ENCODE results near the gene ZNF148. TPM values are rescaled to one million over a fixed set of nuclear protein-coding genes. Genes with fewer than 3 reads are reported as not detected.
A peak's percentile ranks its signal among the peaks of the same experiment; 100 is the strongest.

Gene ZNF148
- total RNA-seq, 2 experiments from 2014 or later: 33.8 to 34.3 TPM

DNA sequence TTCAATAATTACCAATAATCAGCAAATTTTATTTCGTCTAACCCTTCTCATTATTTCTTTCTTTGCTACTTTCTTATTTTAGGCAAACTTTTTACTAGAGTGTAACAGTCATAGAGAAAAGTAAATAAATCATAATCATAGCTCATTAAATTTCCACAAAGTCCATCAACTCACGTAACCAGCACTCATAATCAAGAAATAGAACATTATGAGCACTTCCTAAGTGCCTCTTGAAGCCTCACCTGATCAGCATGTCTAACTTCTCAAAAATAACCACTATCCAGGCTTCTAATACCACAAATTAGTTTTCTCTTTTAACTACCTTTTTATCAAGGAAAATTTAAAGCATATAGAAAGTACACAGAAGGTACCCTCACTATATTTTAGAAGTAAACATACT is 124.2 kb downstream of the ZNF148 start:
- Mint-ChIP-seq H3K36me3 (peaks cover 18% of the 10 kb centered on the region), H3K27me3 (no peaks in the 10 kb centered on the region), H3K4me3 (no peak overlapping the region), H3K4me1 (peaks cover 12% of the 10 kb centered on the region), H3K27ac (no peak overlapping the region), H3K9me3 (no peaks in the 10 kb centered on the region)
- DNase-seq: no peak

DNA sequence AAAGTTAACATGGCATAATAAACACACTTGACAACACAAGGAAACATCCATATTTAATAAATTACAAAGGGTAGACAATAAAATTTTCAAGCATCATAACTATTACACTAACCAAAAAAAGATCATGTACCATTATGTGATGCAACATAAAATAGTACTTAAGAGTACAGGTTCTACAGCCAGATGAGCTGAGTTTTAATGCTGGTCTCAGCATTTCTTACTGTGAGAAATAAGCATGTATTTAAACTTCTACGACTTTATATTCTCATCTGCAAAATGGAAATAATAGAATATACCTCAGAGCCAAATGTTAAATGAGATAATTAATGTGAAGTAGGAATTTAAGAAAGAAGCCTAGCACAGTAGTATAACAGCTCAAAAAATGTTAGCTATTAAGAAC is 128.9 kb downstream of the ZNF148 start:
- peaks cover 20% of the 10 kb centered on the region for H3K36me3 Mint-ChIP-seq
- no peaks in the 10 kb centered on the region for H3K4me1 Mint-ChIP-seq
- H3K27ac Mint-ChIP-seq: no peak overlapping the region
- H3K9me3 Mint-ChIP-seq: no peaks in the 10 kb centered on the region
- no peaks in the 10 kb centered on the region for H3K27me3 Mint-ChIP-seq
- H3K4me3 Mint-ChIP-seq: no peak overlapping the region
- DNase-seq: no peak

DNA sequence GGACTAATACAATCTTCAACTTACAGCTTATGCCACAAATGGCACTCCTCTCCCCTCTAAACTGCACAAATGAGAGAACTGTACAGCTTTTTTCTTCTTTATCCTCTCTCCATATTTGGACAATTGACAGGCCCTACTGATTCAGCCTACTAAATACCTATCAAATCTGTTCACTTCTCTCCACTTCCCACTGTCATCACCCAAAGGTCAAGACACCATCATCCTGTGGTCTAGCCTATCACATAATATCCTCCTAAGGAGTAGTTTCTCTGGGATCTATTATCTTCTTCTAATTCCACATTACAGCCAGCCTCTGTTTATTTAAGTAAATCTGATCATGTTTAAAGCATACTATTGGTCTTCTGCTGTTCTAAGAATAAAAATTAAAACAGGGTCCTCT is 129.6 kb downstream of the ZNF148 start:
- Mint-ChIP-seq H3K27me3 (no peaks in the 10 kb centered on the region), H3K4me3 (no peak overlapping the region), H3K27ac (no peak overlapping the region), H3K4me1 (no peaks in the 10 kb centered on the region), H3K9me3 (no peaks in the 10 kb centered on the region), H3K36me3 (peaks cover 18% of the 10 kb centered on the region)
- no peak for DNase-seq

DNA sequence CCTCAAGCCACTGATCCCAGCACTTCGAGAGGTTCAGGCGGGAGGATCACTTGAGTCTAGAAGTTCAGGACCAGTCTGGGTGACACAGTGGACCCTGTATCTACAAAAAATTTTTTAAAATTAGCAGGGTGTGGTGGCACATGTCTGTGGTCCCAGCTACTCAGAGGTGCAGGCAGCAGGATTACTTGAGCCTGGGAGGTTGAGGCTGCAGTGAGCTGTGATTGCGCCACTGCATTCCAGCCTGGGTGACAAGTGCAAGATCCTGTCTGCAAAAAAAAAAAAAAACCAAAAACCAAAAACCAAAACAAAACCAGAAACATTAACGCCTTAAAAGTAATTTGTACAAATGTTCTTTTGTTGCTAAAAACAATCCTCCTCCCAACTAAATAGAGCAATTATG is 134.6 kb downstream of the ZNF148 start:
- Mint-ChIP-seq H3K27ac (no peak overlapping the region), H3K27me3 (no peaks in the 10 kb centered on the region), H3K4me3 (no peak overlapping the region)

DNA sequence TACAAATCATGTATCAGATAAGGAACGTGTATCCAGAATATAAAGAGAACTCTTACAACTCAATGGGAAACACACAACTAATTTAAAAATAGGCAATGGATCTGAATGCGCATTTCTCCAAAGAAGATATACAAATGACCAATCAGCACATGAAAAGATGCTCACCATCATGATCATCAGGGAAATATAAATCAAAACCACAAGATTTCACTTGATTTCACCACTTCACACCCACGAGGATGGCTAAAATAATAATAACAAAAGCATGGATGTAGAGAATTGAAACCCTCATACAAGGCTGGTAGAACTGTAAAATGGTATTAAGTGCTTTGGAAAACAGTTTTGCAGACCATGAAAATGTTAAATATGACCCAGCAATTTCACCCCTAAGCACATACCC is 135.9 kb downstream of the ZNF148 start:
- Mint-ChIP-seq H3K4me3 (no peak overlapping the region), H3K4me1 (peaks cover 2% of the 10 kb centered on the region), H3K27me3 (no peaks in the 10 kb centered on the region), H3K36me3 (peaks cover 35% of the 10 kb centered on the region), H3K27ac (no peak overlapping the region), H3K9me3 (peaks cover 7% of the 10 kb centered on the region)
- no peak for DNase-seq

More for the DNA sequence above, 134.6 kb downstream of the ZNF148 start:
- DNase-seq: no peak
- H3K36me3 Mint-ChIP-seq: peaks cover 37% of the 10 kb centered on the region
- H3K4me1 Mint-ChIP-seq: peaks cover 2% of the 10 kb centered on the region
- H3K9me3 Mint-ChIP-seq: peaks cover 7% of the 10 kb centered on the region

DNA sequence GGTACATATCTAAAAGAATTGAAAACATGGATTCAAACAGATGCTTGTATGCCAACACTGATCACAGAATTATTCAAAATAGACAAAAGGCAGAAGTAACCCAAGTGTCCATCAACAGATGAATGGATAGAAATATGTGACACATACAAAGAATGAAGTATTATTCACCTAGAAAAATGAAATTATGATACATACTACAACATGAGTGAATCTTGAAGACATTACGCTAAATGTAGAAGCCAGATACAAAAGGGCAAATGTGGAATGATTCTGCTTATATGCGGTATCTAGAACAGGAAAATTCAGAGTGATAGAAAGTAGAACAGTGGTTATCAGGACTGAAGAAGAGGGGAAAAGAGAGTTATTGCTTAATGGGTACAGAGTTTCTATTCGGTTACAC is 136.4 kb downstream of the ZNF148 start:
- Mint-ChIP-seq H3K4me1 (peaks cover 2% of the 10 kb centered on the region), H3K9me3 (peaks cover 7% of the 10 kb centered on the region), H3K27ac (no peak overlapping the region), H3K4me3 (no peak overlapping the region), H3K27me3 (no peaks in the 10 kb centered on the region), H3K36me3 (peaks cover 36% of the 10 kb centered on the region)
- DNase-seq: no peak

DNA sequence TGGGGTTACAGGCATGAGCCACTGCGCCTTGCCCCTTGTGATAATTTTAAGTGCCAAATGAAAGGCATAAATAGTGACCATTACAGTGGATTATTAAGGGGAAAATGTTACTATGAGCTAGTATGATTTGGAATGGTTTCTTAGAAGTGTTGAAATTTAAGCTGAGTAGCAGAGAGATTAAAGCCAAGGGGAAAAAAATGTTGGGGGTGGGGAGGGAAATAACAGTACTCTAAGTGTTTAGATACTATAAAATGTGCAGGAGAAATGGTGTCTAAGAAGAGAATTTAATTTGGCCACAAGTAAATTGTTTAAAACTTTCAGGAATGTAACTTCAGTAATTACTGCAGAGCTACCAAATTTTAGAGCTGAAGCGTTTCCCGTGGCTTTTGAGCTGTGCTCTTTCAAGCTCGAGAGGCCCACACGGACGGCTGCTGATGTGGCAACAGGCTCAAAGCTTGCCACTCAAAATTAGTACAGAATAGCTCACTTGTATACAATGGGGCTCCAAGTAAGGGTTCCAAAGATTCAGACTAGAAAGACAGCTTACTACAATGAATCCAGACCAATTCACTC is 138.7 kb downstream of the ZNF148 start:
- Mint-ChIP-seq H3K4me3 (no peak overlapping the region), H3K4me1 (peaks cover 15% of the 10 kb centered on the region), H3K36me3 (peaks cover 56% of the 10 kb centered on the region), H3K9me3 (peaks cover 7% of the 10 kb centered on the region), H3K27me3 (no peaks in the 10 kb centered on the region), H3K27ac (no peak overlapping the region)
- DNase-seq: no peak

DNA sequence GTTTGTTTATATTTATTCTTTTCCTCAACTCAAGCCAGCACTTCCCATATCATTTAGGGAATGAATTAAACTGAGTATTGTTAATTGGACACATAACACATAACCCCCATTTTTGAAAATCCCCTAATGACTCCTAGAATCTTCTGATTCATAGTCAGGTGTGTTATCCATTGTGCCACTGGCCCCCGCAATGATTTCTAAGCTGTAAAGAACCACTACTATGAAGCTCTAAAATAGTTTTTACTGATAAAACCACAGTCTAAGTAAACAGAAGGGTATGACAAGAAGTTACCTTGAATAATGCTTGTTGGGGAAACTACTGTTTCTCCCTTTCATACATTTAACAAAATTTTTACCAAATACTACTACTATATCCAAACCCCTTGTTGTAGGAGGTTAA is 140.3 kb downstream of the ZNF148 start:
- peaks cover 15% of the 10 kb centered on the region for H3K4me1 Mint-ChIP-seq
- DNase-seq: no peak
- H3K36me3 Mint-ChIP-seq: peaks cover 55% of the 10 kb centered on the region
- no peaks in the 10 kb centered on the region for H3K27me3 Mint-ChIP-seq
- no peak overlapping the region for H3K27ac Mint-ChIP-seq
- H3K4me3 Mint-ChIP-seq: no peak overlapping the region
- H3K9me3 Mint-ChIP-seq: peaks cover 7% of the 10 kb centered on the region

DNA sequence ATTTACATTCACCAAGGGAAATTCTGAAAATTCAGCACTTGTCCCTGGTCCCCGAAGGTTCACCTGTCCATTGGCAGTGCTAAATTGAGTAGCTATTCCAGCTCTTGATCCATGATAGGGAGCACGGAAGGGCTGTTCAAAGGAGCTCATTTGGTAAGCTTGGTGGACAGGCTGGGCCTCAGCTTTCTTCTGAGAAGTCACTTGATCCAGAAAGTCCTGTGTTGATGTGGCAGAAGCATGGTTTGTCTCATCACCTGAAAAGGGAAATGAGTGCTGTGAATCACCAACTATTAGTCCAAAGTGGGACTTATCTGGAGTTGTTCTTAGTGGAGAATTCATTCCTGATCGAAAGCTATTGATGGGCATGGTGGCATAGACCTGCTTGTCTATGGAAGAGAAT is 142.7 kb downstream of the ZNF148 start:
- H3K27ac Mint-ChIP-seq: peak overlapping the region; percentile 58
- DNase-seq: no peak

DNA sequence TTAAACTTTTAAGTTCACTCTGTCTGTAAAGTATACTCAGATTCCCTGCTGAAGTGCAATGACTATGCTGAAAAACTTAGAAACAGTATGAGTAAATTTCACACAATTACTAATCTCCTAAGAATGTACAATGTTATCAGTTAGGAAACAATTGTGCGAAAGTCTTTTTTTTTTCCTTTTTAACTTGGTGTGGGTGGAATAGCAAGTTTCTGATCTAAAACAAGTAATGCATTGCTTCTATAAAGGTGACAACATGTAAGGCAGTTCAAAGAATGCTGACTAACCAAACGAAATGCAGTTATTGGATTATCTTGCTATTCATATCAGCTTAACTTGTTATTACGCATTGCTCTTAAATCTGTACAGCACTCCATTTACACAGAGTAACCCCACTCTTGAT is 143.2 kb downstream of the ZNF148 start:
- peak overlapping the region; percentile 58 for H3K27ac Mint-ChIP-seq
- H3K9me3 Mint-ChIP-seq: peaks cover 6% of the 10 kb centered on the region
- H3K4me1 Mint-ChIP-seq: peaks cover 13% of the 10 kb centered on the region
- peaks cover 43% of the 10 kb centered on the region for H3K36me3 Mint-ChIP-seq
- DNase-seq: no peak
- H3K27me3 Mint-ChIP-seq: no peaks in the 10 kb centered on the region
- no peak overlapping the region for H3K4me3 Mint-ChIP-seq

More for the DNA sequence above, 142.7 kb downstream of the ZNF148 start:
- Mint-ChIP-seq H3K27me3 (no peaks in the 10 kb centered on the region), H3K36me3 (peaks cover 48% of the 10 kb centered on the region), H3K4me3 (no peak overlapping the region), H3K9me3 (peaks cover 7% of the 10 kb centered on the region), H3K4me1 (peaks cover 13% of the 10 kb centered on the region)

DNA sequence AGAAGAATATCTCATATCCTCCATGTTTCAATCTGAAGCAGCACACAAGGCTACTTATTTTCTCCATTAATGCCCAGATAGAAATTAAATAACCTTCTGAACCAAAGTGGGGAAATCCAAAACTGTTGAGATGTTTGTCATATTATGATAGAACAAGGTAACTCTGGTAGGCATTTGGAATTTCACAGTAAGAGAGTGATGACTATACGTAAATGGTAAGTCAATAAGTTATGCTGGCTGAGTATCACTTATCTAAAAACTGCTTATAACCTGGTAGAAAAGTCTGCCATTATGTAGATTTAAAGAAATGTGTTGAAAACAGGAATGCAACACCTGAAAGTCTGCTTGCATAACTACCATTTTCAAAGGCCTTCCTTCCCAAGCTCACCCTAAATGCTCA is 145.4 kb downstream of the ZNF148 start:
- Mint-ChIP-seq H3K27me3 (no peaks in the 10 kb centered on the region), H3K4me1 (peaks cover 13% of the 10 kb centered on the region)

DNA sequence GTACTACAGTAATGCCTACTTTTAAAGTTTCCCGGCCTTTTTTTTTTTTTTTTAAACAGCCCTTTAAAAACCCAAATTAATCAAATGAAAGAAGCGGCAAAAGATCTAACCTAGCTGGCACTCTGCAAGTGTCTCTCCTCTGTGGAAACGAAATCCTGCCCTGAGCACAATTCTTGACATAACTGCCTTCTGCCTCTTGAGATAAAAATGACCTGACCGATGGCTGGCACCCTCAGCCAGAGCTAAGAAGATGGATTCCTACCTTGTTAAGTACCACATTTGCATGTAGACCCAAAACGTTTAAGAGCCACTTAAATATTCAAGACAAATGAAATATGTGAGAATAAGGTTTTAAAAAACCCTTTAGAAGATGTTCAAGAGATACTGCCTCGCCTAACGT is 146.0 kb downstream of the ZNF148 start:
- DNase-seq: no peak
- H3K36me3 Mint-ChIP-seq: peaks cover 28% of the 10 kb centered on the region
- no peak overlapping the region for H3K4me3 Mint-ChIP-seq
- no peak overlapping the region for H3K27ac Mint-ChIP-seq
- peaks cover 13% of the 10 kb centered on the region for H3K4me1 Mint-ChIP-seq
- H3K27me3 Mint-ChIP-seq: no peaks in the 10 kb centered on the region
- H3K9me3 Mint-ChIP-seq: no peaks in the 10 kb centered on the region

More for the DNA sequence above, 145.4 kb downstream of the ZNF148 start:
- H3K9me3 Mint-ChIP-seq: no peaks in the 10 kb centered on the region
- H3K4me3 Mint-ChIP-seq: no peak overlapping the region
- no peak overlapping the region for H3K27ac Mint-ChIP-seq
- H3K36me3 Mint-ChIP-seq: peaks cover 28% of the 10 kb centered on the region
- no peak for DNase-seq

DNA sequence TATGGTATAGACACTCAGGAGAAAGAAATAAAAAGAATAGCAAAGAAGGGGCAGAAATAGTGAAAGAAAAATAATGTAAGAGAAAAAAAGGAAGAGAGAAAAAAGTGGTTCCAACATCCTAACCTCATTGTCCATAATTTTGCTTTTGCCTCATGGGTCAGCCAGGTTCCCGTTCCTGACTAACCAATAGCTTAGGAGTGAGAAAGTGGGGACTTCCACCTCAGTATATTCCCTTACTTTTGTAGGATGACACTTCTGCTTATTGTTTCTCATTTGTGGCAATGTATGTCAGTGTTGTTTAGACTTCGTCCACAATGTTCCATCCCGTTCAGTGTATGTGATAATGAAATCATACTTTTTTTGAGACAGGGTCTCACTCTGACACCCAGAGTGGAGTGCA is 153.3 kb downstream of the ZNF148 start:
- Mint-ChIP-seq H3K27me3 (no peaks in the 10 kb centered on the region), H3K9me3 (no peaks in the 10 kb centered on the region), H3K4me1 (peaks cover 10% of the 10 kb centered on the region), H3K27ac (no peak overlapping the region), H3K36me3 (no peaks in the 10 kb centered on the region), H3K4me3 (no peak overlapping the region)
- no peak for DNase-seq

DNA sequence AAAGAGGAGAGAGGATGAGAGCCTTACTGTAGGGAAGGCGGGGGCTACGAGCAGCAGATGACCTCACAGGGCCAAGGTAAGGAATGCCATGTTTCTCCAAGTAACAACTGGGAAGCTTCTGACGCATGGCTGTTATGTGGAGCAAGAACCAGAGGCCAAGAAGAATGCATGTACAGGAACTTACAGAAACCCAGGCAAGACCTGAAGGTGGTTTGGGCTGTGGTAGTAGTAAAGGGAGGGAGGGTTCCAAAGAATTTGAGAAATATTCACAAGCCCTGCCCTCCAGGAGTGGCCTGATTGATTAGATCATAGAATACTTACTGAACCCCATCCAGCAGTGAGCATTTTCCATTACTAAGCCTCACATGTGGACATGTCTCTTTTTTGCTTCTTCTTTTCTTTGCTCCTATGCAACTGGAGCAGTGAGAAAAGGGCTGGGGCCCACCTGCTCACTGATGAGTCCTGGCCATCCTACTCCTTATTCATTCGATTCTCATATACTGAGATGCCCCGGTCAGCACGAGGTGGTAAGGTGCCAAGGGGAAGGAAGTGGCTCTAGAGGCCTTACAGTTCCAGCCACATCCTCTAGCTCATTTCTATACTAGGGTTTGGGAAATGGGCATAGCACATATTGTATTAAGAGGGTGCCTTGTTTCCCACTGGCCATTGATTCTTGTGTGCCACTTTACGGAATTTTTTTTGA is 154.2 kb downstream of the ZNF148 start:
- H3K36me3 Mint-ChIP-seq: no peaks in the 10 kb centered on the region
- no peak overlapping the region for H3K4me3 Mint-ChIP-seq
- peaks cover 10% of the 10 kb centered on the region for H3K4me1 Mint-ChIP-seq
- DNase-seq: no peak
- H3K27me3 Mint-ChIP-seq: no peaks in the 10 kb centered on the region
- no peak overlapping the region for H3K27ac Mint-ChIP-seq
- no peaks in the 10 kb centered on the region for H3K9me3 Mint-ChIP-seq

DNA sequence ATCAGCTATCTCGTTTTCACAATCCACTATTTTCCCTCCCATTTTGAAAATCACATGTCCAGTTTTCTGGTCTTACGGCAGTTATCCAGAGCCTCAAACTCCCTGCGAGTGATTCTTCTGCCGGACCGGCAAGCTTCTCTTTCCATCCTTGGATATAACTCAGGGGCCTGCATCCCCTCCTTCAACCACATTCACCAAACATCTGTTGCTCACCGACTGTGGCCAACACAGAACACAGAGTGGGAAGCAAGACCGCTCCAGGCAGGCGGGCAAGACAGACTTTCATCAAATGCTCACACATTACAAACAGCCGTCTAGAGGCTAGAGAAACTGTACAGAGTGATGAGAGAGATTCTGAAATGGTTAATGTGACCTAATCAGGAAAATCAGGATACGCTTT is 154.9 kb downstream of the ZNF148 start:
- no peak overlapping the region for H3K4me3 Mint-ChIP-seq
- peaks cover 10% of the 10 kb centered on the region for H3K4me1 Mint-ChIP-seq
- no peaks in the 10 kb centered on the region for H3K27me3 Mint-ChIP-seq
- no peak for DNase-seq
- no peaks in the 10 kb centered on the region for H3K9me3 Mint-ChIP-seq
- H3K36me3 Mint-ChIP-seq: no peaks in the 10 kb centered on the region
- H3K27ac Mint-ChIP-seq: no peak overlapping the region

DNA sequence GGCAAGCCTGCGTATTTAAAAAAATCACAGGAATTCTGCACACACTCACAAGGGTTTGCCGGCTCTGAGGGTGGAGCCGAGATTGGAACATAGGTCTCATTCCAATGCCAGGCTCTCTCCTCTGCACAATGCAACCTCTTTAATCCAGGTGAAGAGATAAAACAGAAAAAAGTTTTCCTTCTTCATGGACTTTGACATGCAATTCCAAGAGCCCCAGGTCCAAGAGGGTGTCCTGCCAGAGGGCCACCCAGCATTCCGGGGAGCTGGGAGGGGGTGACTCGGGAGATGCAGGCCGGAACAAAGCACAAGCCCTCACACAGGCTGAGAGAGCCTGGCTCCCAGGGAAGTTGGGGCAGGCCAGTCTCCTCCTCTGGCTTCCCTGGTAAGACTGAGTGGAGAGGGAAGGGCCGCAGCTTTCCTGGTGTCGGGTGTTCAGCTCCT is 155.8 kb downstream of the ZNF148 start:
- peaks cover 9% of the 10 kb centered on the region for H3K27me3 Mint-ChIP-seq
- no peak for DNase-seq

More for the DNA sequence above, 155.8 kb downstream of the ZNF148 start:
- Mint-ChIP-seq H3K36me3 (no peaks in the 10 kb centered on the region), H3K27ac (no peak overlapping the region), H3K9me3 (no peaks in the 10 kb centered on the region), H3K4me1 (peaks cover 15% of the 10 kb centered on the region), H3K4me3 (no peak overlapping the region)

All from activated naive CD8-positive, alpha-beta T cell treated with anti-CD3 and anti-CD28 coated beads for 36 hours (primary cell).